ENCODE results near the gene LTB4R.

GRCh38 chr14:24362241-24362960 lies 51.1 kb downstream of the LTB4R start:
- TF ChIP-seq CTCF (conservative IDR thresholded peaks at IDR 0.05 in 1 of 2, IDR thresholded peaks at IDR 0.05 in 1 of 2; ENCODE audit: low read depth in 1 of 2, low read length in 2 of 2), result no peak
- no peak for TF ChIP-seq EZH2 (IDR thresholded peaks at IDR 0.05; ENCODE audit: low read length, missing control alignments)

Measured in fibroblast of lung (primary cell).